GM12878 (cell line): ENCODE data around the gene C19orf18.

Experiments used
- CTCF ChIP-seq, 3 experiments: IDR thresholded peaks in 2 of 3; conservative IDR thresholded peaks in 1 of 3; 2 replicates each; pipeline ENCODE4 v1.5.1; 2011; ENCODE audit warnings: low read depth in 3 of 3, low read length in 3 of 3, mild to moderate bottlenecking in 3 of 3, control low read depth in 2 of 3, moderate library complexity in 2 of 3, inconsistent platforms in 1 of 3, mixed read lengths in 1 of 3; ENCODE audit not compliant: control insufficient read depth in 2 of 3, insufficient read depth in 1 of 3; ENCODE audit errors: extremely low read depth in 1 of 3
- EGR1 ChIP-seq, 2 experiments: IDR thresholded peaks; 1 replicate in 1 of 2; 2 replicates in 1 of 2; pipeline ENCODE4 v1.6.1; 2011 to 2012; ENCODE audit warnings: low read depth in 2 of 2, low read length in 2 of 2, borderline replicate concordance in 1 of 2, mild to moderate bottlenecking in 1 of 2, moderate library complexity in 1 of 2
- FOS ChIP-seq: IDR thresholded peaks from 3 replicates; pipeline ENCODE4 v1.6.1; 2011; ENCODE audit warnings: borderline replicate concordance; ENCODE audit not compliant: insufficient read length; ENCODE audit errors: extremely low read depth
- FOXM1 ChIP-seq: IDR thresholded peaks from 2 replicates; pipeline ENCODE4 v1.6.1; 2012; ENCODE audit warnings: low read depth, mild to moderate bottlenecking, inconsistent platforms, low read length, moderate library complexity
- GATAD2B ChIP-seq: fragments of 450-650 bp; conservative IDR thresholded peaks from 2 replicates; pipeline ENCODE4 v1.6.1; 2017; ENCODE audit warnings: low read depth, mild to moderate bottlenecking, moderate library complexity
- IRF3 ChIP-seq: fragments of 450-650 bp; IDR thresholded peaks from 2 replicates; pipeline ENCODE4 v1.6.1; 2014; ENCODE audit warnings: mild to moderate bottlenecking
- PML ChIP-seq: IDR thresholded peaks from 2 replicates; pipeline ENCODE4 v1.6.1; 2012; ENCODE audit warnings: low read length, inconsistent platforms
- POLR2AphosphoS5 ChIP-seq: IDR thresholded peaks from 2 replicates; pipeline ENCODE4 v1.6.1; 2011; ENCODE audit warnings: mild to moderate bottlenecking, low read length, inconsistent platforms
- RAD21 ChIP-seq: IDR thresholded peaks from 2 replicates; pipeline ENCODE4 v1.6.1; 2011; ENCODE audit warnings: mild to moderate bottlenecking, low read depth, low read length, moderate library complexity; ENCODE audit not compliant: insufficient read depth
- SIN3A ChIP-seq: IDR thresholded peaks from 2 replicates; pipeline ENCODE4 v1.6.1; 2012; ENCODE audit warnings: low read depth, low read length, improper control_type of control experiment
- SUZ12 ChIP-seq: fragments of 200-600 bp; sonication (generic); IDR thresholded peaks from one replicate; pipeline ENCODE4 v1.6.1; 2018; ENCODE audit warnings: antibody characterized with exemption, mild to moderate bottlenecking; ENCODE audit not compliant: unreplicated experiment
- ZBTB33 ChIP-seq: fragments of 450-650 bp; IDR thresholded peaks from 2 replicates; pipeline ENCODE4 v1.6.1; 2017; ENCODE audit warnings: mild to moderate bottlenecking
- ZSCAN29 ChIP-seq: fragments of 450-650 bp; IDR thresholded peaks from 2 replicates; pipeline ENCODE4 v1.6.1; 2017; ENCODE audit warnings: mild to moderate bottlenecking, moderate library complexity
- TF ChIP-seq, protein P1 (sequence below): fragments of 450-650 bp; IDR thresholded peaks from 2 replicates; pipeline ENCODE4 v1.6.1; 2016; ENCODE audit warnings: mild to moderate bottlenecking

DNA sequence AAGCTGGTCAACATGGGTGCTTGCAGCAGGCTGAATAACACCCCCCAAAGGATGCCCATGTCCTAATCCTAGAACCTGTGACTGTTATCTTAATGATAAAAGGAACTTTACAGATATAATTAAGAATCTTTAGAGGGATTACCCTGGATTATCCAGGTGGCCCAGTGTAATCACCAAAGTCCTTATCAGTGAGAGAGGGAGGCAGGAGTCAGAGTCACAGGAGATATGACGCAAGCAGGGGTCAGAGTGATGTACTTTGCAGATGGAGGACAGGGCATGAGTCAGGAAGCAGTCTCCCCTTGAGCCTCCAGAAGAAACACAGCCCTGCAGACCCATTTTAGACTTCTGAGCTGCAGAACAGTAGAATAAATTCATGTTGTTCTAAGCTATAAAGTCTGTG lies 18.5 kb upstream of the C19orf18 start:
- TF ChIP-seq CTCF (IDR thresholded peaks at IDR 0.05 in 2 of 3, conservative IDR thresholded peaks at IDR 0.05 in 1 of 3; ENCODE audit: control insufficient read depth in 2 of 3, extremely low read depth in 1 of 3, insufficient read depth in 1 of 3, low read depth in 3 of 3, low read length in 3 of 3), result no peak
- TF ChIP-seq FOS, result no peak
- no peak for TF ChIP-seq ZBTB33
- no peak for TF ChIP-seq POLR2AphosphoS5
- TF ChIP-seq SIN3A, result no peak
- no peak for TF ChIP-seq FOXM1
- TF ChIP-seq GATAD2B, result no peak
- no peak for TF ChIP-seq ZSCAN29
- no peak for TF ChIP-seq PML
- TF ChIP-seq, protein P1, sequence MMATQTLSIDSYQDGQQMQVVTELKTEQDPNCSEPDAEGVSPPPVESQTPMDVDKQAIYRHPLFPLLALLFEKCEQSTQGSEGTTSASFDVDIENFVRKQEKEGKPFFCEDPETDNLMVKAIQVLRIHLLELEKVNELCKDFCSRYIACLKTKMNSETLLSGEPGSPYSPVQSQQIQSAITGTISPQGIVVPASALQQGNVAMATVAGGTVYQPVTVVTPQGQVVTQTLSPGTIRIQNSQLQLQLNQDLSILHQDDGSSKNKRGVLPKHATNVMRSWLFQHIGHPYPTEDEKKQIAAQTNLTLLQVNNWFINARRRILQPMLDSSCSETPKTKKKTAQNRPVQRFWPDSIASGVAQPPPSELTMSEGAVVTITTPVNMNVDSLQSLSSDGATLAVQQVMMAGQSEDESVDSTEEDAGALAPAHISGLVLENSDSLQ, result no peak
- no peak for TF ChIP-seq RAD21
- no peak for TF ChIP-seq EGR1 (IDR thresholded peaks at IDR 0.05; ENCODE audit: borderline replicate concordance in 1 of 2, low read depth in 2 of 2, low read length in 2 of 2)
- no peak for TF ChIP-seq IRF3
- TF ChIP-seq SUZ12, result no peak
